SU-DHL-6 (cell line): ENCODE measurements around the gene PLEKHF1.
A peak's percentile ranks its signal among the peaks of the same experiment; 100 is the strongest.

Experiments used
- H2AFZ ChIP-seq: fragments of 200-600 bp; sonication (generic); 2 replicates; pipeline ENCODE4 v1.6.1; 2014; ENCODE audit warnings: low read depth, mild to moderate bottlenecking, moderate library complexity, mixed read lengths, antibody characterized with exemption, low read length; ENCODE audit not compliant: severe bottlenecking
- H3F3A ChIP-seq: fragments of 200-600 bp; shearing (Covaris generic); 2 replicates; pipeline ENCODE4 v1.6.0; 2016; ENCODE audit warnings: antibody characterized with exemption, mild to moderate bottlenecking; ENCODE audit not compliant: insufficient read depth
- H3K27ac ChIP-seq: fragments of 200-600 bp; sonication (generic); 2 replicates; pipeline ENCODE4 v1.5.1; 2016; ENCODE audit warnings: low read depth, mild to moderate bottlenecking, low read length, moderate library complexity, mixed read lengths
- H3K27me3 ChIP-seq: fragments of 200-600 bp; sonication (generic), shearing (Covaris generic); 2 replicates; pipeline ENCODE4 v1.6.0; 2014; ENCODE audit warnings: mild to moderate bottlenecking, low read length
- H3K36me3 ChIP-seq: fragments of 200-600 bp; sonication (generic); 2 replicates; pipeline ENCODE4 v1.6.1; 2014; ENCODE audit warnings: mild to moderate bottlenecking, low read length, mixed read lengths
- H3K4me2 ChIP-seq: fragments of 300-600, 200-600 bp; shearing (Covaris generic), sonication (generic); 2 replicates; pipeline ENCODE4 v1.6.0; 2014; ENCODE audit warnings: low read length, low read depth, mild to moderate bottlenecking; ENCODE audit not compliant: poor library complexity, severe bottlenecking
- H3K4me3 ChIP-seq: fragments of 200-600 bp; sonication (generic); 2 replicates; pipeline ENCODE4 v1.5.1; 2014; ENCODE audit warnings: antibody characterized with exemption, low read length, mild to moderate bottlenecking, mixed read lengths; ENCODE audit not compliant: insufficient read depth, poor library complexity, severe bottlenecking
- H3K79me2 ChIP-seq: fragments of 200-600 bp; sonication (generic); 2 replicates; pipeline ENCODE4 v1.6.1; 2014; ENCODE audit warnings: mild to moderate bottlenecking, low read length, moderate library complexity; ENCODE audit not compliant: insufficient read depth
- H3K9ac ChIP-seq: fragments of 200-600 bp; sonication (generic); 2 replicates; pipeline ENCODE4 v1.7.0; 2014; ENCODE audit warnings: mild to moderate bottlenecking, low read length
- H3K9me2 ChIP-seq: fragments of 200-600 bp; sonication (generic); replicated peaks from 2 replicates; pipeline ENCODE4 v1.6.1; 2014; ENCODE audit warnings: low read length; ENCODE audit not compliant: insufficient read depth
- H3K9me3 ChIP-seq: fragments of 200-600 bp; sonication (generic); 2 replicates; pipeline ENCODE4 v1.6.1; 2014; ENCODE audit warnings: low read length, mixed read lengths; ENCODE audit not compliant: insufficient read depth
- H4K20me1 ChIP-seq: fragments of 200-600 bp; sonication (generic); 2 replicates; pipeline ENCODE4 v1.6.1; 2014; ENCODE audit warnings: low read depth, mild to moderate bottlenecking, antibody characterized with exemption, low read length, moderate library complexity, mixed read lengths
- EZH2phosphoT487 ChIP-seq: fragments of 200-600 bp; sonication (generic), shearing (Covaris generic); conservative IDR thresholded peaks from 2 replicates; pipeline ENCODE4 v1.6.1; 2018; ENCODE audit warnings: mild to moderate bottlenecking, antibody characterized with exemption, low read length, moderate library complexity, mixed read lengths
- TF ChIP-seq, protein P1 (sequence below): fragments of 200-600 bp; sonication (generic); IDR thresholded peaks from one replicate; pipeline ENCODE4 v1.5.1; 2017; ENCODE audit warnings: antibody characterized with exemption, mild to moderate bottlenecking, low read length, moderate library complexity; ENCODE audit not compliant: insufficient read depth, poor library complexity, severe bottlenecking

Gene PLEKHF1, protein sequence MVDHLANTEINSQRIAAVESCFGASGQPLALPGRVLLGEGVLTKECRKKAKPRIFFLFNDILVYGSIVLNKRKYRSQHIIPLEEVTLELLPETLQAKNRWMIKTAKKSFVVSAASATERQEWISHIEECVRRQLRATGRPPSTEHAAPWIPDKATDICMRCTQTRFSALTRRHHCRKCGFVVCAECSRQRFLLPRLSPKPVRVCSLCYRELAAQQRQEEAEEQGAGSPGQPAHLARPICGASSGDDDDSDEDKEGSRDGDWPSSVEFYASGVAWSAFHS

DNA sequence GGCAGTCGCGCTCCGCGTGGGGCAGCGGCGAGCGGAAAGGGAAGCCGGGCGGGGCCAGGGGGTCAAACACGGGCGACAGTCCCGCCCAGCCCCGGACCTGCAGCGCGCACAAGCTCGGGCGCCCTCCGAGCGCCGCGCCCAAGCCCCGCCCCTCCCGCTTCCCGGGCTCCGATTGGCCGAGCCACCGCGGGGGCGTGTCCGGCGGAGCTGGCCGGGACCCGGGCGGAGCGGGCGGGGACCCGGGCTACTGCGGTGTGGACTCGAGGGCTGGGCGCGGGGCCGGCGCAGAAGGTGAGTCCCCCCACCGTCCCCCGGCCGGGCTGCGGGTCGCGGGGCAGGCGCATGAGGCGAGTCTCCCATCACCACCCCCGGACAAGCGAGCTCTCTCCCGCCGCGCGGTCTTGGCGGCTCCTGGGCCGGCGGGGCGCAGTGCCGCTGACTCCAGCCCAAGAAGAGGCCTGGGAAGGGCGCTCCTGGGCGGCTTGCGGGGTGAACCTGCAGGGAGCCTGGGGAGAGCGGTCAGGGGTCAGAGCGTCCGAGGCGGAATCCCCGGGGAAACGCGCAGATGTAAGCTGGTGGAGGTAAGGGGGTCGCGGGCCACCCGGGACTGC, at the start of gene PLEKHF1:
Gene PLEKHF1, plus strand, starts transcription at position 247 of the 611 bp plus-strand sequence. CDS start 8,379 bp downstream, outside the sequence.
- no peak within 1 kb of the TSS for H3K27ac ChIP-seq
- peak within 1 kb of the TSS; percentile 78 for H2AFZ ChIP-seq

DNA sequence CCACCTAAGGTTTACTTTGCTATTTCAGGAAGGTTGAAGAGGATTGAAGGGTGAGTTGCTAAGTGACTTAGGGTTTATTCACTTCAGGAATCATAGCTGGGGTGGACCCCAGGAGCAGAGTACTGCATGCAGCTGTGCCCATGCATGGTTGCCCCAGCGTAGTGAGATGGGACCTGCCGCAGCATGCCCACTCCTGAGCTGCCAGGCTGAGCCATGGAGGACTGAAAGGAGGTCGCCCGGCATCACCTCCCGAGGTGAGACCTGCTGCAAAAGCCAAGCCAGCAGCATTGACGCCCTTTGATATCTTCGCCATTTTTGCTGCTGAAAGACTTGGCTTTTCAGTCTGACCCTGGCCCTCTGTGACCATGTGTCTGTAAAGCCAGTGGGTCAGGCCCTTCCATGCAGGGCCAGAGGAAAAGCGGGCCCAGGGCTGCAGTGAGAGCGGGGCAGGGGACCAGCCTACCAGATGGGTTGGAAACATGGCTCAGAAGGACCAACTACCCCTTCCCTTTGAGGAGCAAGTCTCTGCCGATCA, 49.3 kb upstream of the PLEKHF1 start:
- TF ChIP-seq EZH2phosphoT487, result no peak
- TF ChIP-seq, protein P1, sequence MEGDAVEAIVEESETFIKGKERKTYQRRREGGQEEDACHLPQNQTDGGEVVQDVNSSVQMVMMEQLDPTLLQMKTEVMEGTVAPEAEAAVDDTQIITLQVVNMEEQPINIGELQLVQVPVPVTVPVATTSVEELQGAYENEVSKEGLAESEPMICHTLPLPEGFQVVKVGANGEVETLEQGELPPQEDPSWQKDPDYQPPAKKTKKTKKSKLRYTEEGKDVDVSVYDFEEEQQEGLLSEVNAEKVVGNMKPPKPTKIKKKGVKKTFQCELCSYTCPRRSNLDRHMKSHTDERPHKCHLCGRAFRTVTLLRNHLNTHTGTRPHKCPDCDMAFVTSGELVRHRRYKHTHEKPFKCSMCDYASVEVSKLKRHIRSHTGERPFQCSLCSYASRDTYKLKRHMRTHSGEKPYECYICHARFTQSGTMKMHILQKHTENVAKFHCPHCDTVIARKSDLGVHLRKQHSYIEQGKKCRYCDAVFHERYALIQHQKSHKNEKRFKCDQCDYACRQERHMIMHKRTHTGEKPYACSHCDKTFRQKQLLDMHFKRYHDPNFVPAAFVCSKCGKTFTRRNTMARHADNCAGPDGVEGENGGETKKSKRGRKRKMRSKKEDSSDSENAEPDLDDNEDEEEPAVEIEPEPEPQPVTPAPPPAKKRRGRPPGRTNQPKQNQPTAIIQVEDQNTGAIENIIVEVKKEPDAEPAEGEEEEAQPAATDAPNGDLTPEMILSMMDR, result no peak
- no peak overlapping the region for H3K27ac ChIP-seq
- no peak overlapping the region for H3K4me2 ChIP-seq
- no peak overlapping the region for H3K4me3 ChIP-seq
- H2AFZ ChIP-seq, result no peak overlapping the region
- no peak overlapping the region for H3K9ac ChIP-seq
- no peaks in the 10 kb centered on the region for H3K36me3 ChIP-seq
- no peaks in the 10 kb centered on the region for H4K20me1 ChIP-seq
- no peaks in the 10 kb centered on the region for H3K9me2 ChIP-seq
- no peaks in the 10 kb centered on the region for H3F3A ChIP-seq
- H3K9me3 ChIP-seq, result no peaks in the 10 kb centered on the region
- no peaks in the 10 kb centered on the region for H3K79me2 ChIP-seq
- no peaks in the 10 kb centered on the region for H3K27me3 ChIP-seq

More for the DNA sequence above, at the start of gene PLEKHF1:
- no peak for TF ChIP-seq EZH2phosphoT487
- TF ChIP-seq, protein P1, result no peak
- Histone ChIP-seq H4K20me1 (no peaks in the 10 kb centered on the region), H3K27me3 (no peaks in the 10 kb centered on the region), H3K4me3 (peak within 1 kb of the TSS; percentile 86), H3K79me2 (no peaks in the 10 kb centered on the region), H3K36me3 (no peaks in the 10 kb centered on the region), H3F3A (no peaks in the 10 kb centered on the region), H3K4me2 (peak within 1 kb of the TSS; percentile 62), H3K9me3 (no peaks in the 10 kb centered on the region), H3K9ac (peak within 1 kb of the TSS; percentile 67), H3K9me2 (no peaks in the 10 kb centered on the region)

DNA sequence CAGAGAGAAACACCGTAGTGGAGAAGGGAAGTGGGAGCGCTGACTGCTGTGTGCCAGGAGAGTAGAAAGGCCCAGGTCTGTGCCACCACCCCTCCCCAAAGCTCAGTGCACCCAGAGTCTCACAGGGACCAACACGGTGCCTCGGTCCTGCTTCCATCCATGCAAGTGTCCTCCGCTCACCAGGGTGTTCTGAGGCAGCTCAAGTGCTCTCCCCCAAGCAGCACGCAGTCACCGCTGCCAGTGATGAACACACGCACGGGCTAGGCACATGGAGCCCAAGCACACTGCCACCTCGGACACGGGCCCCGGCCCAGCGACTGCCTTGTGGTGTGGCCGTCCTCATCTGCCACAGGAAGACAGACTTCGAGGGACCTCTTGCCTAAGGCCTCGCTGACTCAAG, 48.7 kb upstream of the PLEKHF1 start:
- Histone ChIP-seq H4K20me1 (no peaks in the 10 kb centered on the region), H3K9me3 (no peaks in the 10 kb centered on the region), H3K4me3 (no peak overlapping the region), H3K9ac (no peak overlapping the region), H3K36me3 (no peaks in the 10 kb centered on the region), H3F3A (no peaks in the 10 kb centered on the region), H3K79me2 (no peaks in the 10 kb centered on the region), H3K27me3 (no peaks in the 10 kb centered on the region), H2AFZ (no peak overlapping the region), H3K27ac (no peak overlapping the region), H3K9me2 (no peaks in the 10 kb centered on the region), H3K4me2 (no peak overlapping the region)
- no peak for TF ChIP-seq EZH2phosphoT487
